ENCODE measurements around the gene SGIP1.

DNA sequence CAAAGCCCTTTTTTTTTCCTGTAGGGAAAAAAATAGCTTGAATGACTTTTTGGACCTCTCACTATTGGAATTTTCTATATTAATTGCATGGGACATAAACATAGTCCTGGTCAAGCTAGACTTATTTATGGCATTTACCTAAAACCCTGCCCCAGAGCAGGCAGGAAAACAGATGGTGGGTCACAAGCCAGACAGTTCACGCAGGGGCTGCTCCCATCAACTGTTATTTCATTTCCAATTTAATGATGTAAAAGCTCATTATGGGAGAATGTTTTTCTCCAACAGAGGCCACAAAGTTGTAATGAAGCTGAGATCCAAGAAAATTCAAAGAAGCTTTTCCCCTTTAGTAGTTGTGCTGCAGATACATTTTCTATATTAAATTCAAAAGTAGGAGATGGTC, 99.2 kb downstream of the SGIP1 start:
- TF ChIP-seq, protein P1, sequence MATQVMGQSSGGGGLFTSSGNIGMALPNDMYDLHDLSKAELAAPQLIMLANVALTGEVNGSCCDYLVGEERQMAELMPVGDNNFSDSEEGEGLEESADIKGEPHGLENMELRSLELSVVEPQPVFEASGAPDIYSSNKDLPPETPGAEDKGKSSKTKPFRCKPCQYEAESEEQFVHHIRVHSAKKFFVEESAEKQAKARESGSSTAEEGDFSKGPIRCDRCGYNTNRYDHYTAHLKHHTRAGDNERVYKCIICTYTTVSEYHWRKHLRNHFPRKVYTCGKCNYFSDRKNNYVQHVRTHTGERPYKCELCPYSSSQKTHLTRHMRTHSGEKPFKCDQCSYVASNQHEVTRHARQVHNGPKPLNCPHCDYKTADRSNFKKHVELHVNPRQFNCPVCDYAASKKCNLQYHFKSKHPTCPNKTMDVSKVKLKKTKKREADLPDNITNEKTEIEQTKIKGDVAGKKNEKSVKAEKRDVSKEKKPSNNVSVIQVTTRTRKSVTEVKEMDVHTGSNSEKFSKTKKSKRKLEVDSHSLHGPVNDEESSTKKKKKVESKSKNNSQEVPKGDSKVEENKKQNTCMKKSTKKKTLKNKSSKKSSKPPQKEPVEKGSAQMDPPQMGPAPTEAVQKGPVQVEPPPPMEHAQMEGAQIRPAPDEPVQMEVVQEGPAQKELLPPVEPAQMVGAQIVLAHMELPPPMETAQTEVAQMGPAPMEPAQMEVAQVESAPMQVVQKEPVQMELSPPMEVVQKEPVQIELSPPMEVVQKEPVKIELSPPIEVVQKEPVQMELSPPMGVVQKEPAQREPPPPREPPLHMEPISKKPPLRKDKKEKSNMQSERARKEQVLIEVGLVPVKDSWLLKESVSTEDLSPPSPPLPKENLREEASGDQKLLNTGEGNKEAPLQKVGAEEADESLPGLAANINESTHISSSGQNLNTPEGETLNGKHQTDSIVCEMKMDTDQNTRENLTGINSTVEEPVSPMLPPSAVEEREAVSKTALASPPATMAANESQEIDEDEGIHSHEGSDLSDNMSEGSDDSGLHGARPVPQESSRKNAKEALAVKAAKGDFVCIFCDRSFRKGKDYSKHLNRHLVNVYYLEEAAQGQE (IDR thresholded peaks at IDR 0.05; ENCODE audit: low read depth, low read length): no peak
- no peak for TF ChIP-seq CTCF (IDR thresholded peaks at IDR 0.05)

Data from SK-N-SH (cell line).